AG04450 (cell line): ENCODE measurements around the gene NUCKS1. TPM values are rescaled to one million over a fixed set of nuclear protein-coding genes. Genes with fewer than 3 reads are reported as not detected.

ENCODE experiments used
- CTCF ChIA-PET: fragments of 300-600, 350-600 bp; formaldehyde crosslinking; extraction: SDS; loops from one replicate; lab custom pipeline; 2022; ENCODE audit warnings: antibody characterized with exemption, inconsistent platforms; lab: Charles Lee
- POLR2A ChIA-PET: fragments of 350-600 bp; formaldehyde crosslinking; extraction: SDS; loops from one replicate; lab custom pipeline; 2021; ENCODE audit warnings: antibody characterized with exemption, inconsistent platforms; lab: Yijun Ruan, JAX
- DNase-seq: peaks from one replicate; pipeline ENCODE4 v3.0.0-alpha.2; 2011; ENCODE audit warnings: low read depth, low spot score
- H3K27ac ChIP-seq: one replicate; pipeline ENCODE4 v1.5.1; 2012; ENCODE audit warnings: low read depth, low read length, control low read depth
- H3K27me3 ChIP-seq: one replicate; pipeline ENCODE4 v1.6.0; 2012; ENCODE audit warnings: low read length; ENCODE audit not compliant: control insufficient read depth, insufficient read depth
- H3K4me3 ChIP-seq: 2 replicates; pipeline ENCODE4 v1.5.1; 2011; ENCODE audit warnings: mild to moderate bottlenecking, low read depth, low read length, control low read depth
- H3K9me3 ChIP-seq: 2 replicates; pipeline ENCODE4 v1.5.1; 2012; ENCODE audit warnings: low read length; ENCODE audit not compliant: control insufficient read depth, insufficient read depth
- polyA minus RNA-seq: library from RNA; depleted of rRNA, polyadenylated mRNA; stranded (reverse); fragments of >200 nt; gene quantifications from 2 replicates; pipeline ENCODE4 v1.2.3, GENCODE V29; 2011; rRNA and poly(A)+ RNA removed
- polyA plus RNA-seq: library from polyadenylated mRNA; depleted of rRNA; stranded (reverse); fragments of >200 nt; gene quantifications from 2 replicates; pipeline ENCODE4 v1.2.3, GENCODE V29; 2011; rRNA removed
- TF ChIP-seq, protein P1 (sequence below): IDR thresholded peaks from 2 replicates; pipeline ENCODE4 v1.5.1; 2011; ENCODE audit warnings: low read depth, low read length, control low read depth, inconsistent platforms

NUCKS1 gene, protein sequence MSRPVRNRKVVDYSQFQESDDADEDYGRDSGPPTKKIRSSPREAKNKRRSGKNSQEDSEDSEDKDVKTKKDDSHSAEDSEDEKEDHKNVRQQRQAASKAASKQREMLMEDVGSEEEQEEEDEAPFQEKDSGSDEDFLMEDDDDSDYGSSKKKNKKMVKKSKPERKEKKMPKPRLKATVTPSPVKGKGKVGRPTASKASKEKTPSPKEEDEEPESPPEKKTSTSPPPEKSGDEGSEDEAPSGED
- polyA plus RNA-seq: 80.5 and 105 TPM in 2 replicates
- 102 and 165 TPM in 2 replicates for polyA minus RNA-seq

DNA sequence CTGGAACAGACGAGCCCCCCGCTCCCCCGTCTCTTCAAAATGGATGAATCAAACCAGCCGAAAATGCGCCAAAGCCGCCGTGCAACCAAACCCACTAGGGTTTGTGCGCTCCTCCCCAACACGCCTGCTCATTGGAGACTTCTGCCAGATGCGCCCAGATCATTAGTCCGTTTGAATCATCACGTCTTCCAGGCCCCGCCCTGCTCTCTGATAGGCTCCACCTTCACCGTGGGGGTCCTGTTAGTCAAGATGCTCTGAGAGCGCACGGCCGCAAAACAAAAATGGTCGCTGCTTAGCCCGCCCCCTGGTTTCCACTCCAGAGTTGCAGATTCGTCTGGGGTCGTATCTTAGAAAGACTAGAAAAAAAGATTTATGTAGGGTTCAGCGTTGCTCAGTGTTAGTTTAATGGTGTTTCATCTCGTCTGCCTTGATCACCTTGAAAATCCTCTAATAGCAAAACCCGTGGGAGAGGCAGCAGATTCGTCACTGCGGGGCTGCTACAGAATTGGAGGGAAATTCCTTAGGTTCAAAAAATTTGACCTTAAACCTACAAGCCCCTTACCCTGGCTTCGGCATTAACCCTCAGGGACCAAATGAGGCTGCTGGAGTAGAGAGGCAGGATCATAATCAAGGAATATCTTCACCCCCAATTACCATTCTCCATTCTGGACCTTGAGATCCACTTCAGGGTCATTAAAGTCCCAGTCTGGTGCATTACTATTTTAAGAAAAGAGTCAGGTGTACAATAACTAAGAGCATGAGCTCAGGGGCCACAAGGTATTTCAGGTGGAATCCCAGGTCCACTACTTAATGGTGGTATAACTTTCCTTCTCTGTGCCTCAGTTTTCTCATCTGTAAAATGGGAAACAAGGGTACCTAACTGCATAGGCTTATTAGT lies at the start of gene NUCKS1:
TSS of gene NUCKS1 (minus strand) at position 45 of the 898 bp plus-strand sequence. CDS start 209 bp downstream, outside the sequence.
- ChIA-PET POLR2A (interaction anchor here (1.1 to 1.2 kb wide), 3 partner anchors 15 to 25 kb away, joined by 4 to 7 read pairs (median 6); partner anchors contain the start of gene RAB29), CTCF (no interaction called here)
- peak; percentile 99 for DNase-seq
- H3K27me3 ChIP-seq: peaks cover 2% of the 10 kb centered on the region
- peak within 1 kb of the TSS; percentile 91 for H3K27ac ChIP-seq
- H3K9me3 ChIP-seq: no peaks in the 10 kb centered on the region
- TF ChIP-seq, protein P1, sequence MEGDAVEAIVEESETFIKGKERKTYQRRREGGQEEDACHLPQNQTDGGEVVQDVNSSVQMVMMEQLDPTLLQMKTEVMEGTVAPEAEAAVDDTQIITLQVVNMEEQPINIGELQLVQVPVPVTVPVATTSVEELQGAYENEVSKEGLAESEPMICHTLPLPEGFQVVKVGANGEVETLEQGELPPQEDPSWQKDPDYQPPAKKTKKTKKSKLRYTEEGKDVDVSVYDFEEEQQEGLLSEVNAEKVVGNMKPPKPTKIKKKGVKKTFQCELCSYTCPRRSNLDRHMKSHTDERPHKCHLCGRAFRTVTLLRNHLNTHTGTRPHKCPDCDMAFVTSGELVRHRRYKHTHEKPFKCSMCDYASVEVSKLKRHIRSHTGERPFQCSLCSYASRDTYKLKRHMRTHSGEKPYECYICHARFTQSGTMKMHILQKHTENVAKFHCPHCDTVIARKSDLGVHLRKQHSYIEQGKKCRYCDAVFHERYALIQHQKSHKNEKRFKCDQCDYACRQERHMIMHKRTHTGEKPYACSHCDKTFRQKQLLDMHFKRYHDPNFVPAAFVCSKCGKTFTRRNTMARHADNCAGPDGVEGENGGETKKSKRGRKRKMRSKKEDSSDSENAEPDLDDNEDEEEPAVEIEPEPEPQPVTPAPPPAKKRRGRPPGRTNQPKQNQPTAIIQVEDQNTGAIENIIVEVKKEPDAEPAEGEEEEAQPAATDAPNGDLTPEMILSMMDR: peak; percentile 42
- H3K4me3 ChIP-seq: peak within 1 kb of the TSS; percentile 88

DNA sequence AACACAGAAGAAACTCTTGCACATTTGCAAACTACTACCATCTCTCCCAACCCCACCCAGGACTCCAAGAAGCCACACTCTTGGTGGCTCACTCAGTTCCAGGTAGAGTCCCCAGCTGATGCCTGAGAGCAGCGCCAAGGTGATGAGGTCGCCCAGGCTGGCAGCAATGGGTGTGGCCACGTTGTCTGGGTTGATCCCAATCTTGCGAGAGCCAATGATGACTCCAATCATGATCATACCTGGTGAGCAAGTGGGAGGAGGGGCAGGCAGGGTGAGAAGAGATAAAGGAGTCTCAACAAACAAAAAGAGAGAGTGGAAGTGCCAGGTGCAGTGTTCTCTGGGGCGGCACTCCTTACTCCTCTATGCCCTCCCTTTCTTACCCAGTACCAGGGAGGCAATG lies 48.6 kb upstream of the NUCKS1 start:
- DNase-seq: no peak
- Histone ChIP-seq H3K27me3 (no peaks in the 10 kb centered on the region), H3K27ac (no peak overlapping the region), H3K4me3 (no peak overlapping the region), H3K9me3 (no peaks in the 10 kb centered on the region)
- CTCF ChIA-PET: no interaction called here
- TF ChIP-seq, protein P1: no peak
- POLR2A ChIA-PET: no interaction called here

DNA sequence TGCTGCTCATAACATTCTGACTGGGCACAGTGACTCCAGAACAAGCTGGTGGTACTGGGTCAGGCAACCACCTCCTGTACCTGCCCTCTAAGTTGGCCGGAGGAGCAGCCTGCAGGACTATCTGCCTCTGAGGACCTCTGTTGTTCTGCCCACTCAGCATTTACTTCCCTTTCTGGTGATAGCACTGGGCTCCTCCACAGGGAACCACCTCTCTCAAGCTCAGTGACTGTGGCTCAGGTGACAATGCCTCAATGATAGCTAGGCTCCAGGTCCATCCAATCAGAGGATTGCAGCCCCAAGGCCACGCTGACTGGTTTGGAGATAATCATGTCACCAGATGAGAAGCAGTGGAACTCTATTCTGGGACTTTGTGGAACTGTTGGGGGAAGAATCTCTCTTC lies 47.2 kb upstream of the NUCKS1 start:
- POLR2A ChIA-PET: no interaction called here
- H3K9me3 ChIP-seq: no peaks in the 10 kb centered on the region
- CTCF ChIA-PET: interaction anchor here (0.8 to 1.0 kb wide), 2 partner anchors 111 to 180 kb away, joined by 3 to 6 read pairs; no protein-coding TSS in a partner anchor
- no peak for DNase-seq
- H3K4me3 ChIP-seq: no peak overlapping the region
- no peak overlapping the region for H3K27ac ChIP-seq
- no peaks in the 10 kb centered on the region for H3K27me3 ChIP-seq
- TF ChIP-seq, protein P1: no peak

DNA sequence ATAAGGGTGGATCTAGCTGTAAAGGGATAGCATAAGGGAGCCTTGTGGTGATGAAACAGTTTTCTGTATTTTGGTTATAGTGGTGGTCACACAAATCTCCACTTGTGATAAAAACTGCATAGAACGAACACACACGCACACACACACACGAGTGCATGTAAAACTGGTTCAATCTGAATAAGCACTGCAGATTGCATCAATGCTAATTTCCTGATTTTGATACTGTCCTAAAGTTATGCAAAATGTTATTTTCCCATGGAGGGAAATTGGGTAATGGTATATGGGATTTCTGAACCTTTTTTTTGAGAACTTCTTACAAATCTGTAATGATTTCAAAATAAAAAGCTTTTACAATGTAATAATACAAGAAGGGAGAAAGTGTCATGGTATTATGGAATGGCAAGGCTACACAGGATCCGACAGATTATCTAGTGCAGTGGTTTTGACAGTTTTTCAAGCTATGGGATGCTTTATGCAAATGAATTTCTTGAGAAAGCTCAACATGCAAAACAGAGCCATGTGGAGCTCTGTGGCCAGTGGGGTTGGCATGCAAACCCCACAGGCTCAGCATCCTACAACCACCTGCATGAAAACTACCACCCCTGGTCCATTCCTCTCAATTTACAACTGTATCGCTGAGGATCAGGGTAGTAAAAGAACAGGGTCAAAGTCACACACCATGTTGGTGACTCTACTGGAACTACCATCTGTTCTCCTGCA lies 44.2 kb upstream of the NUCKS1 start:
- H3K27ac ChIP-seq: no peak overlapping the region
- H3K27me3 ChIP-seq: no peaks in the 10 kb centered on the region
- no peak overlapping the region for H3K4me3 ChIP-seq
- DNase-seq: no peak
- ChIA-PET CTCF (interaction anchor here (0.7 to 6.3 kb wide), 5 partner anchors 11 to 313 kb away, joined by 3 to 197 read pairs (median 3); no protein-coding TSS in a partner anchor), POLR2A (interaction anchor here (0.9 kb wide), 1 partner anchor 113 kb away, joined by 3 read pairs; no protein-coding TSS in a partner anchor)
- H3K9me3 ChIP-seq: no peaks in the 10 kb centered on the region
- TF ChIP-seq, protein P1: no peak
